ENCODE results near the gene NRXN3.

The NRXN3 gene

GRCh38 chr14:79911744-79912143 is 1741.6 kb downstream of the NRXN3 start:
- H3K9me3 ChIP-seq (ENCODE audit: control insufficient read depth, low read length), result no peaks in the 10 kb centered on the region
- no peaks in the 10 kb centered on the region for H3K4me1 ChIP-seq (ENCODE audit: control insufficient read depth, insufficient read depth, low read length)

GRCh38 chr14:79914595-79914994 is 1744.4 kb downstream of the NRXN3 start:
- H3K9me3 ChIP-seq (ENCODE audit: control insufficient read depth, low read length), result no peaks in the 10 kb centered on the region
- no peaks in the 10 kb centered on the region for H3K4me1 ChIP-seq (ENCODE audit: control insufficient read depth, insufficient read depth, low read length)
- no peak overlapping the region for H3K9ac ChIP-seq (ENCODE audit: low read length)
- no peaks in the 10 kb centered on the region for H3K36me3 ChIP-seq (ENCODE audit: control insufficient read depth, insufficient read depth, low read length)
- H3K4me3 ChIP-seq (ENCODE audit: low read length), result no peak overlapping the region
- H3K27me3 ChIP-seq (ENCODE audit: control insufficient read depth, insufficient read depth, low read length), result no peaks in the 10 kb centered on the region

More at GRCh38 chr14:79911744-79912143, 1741.6 kb downstream of the NRXN3 start:
- Histone ChIP-seq H3K4me3 (ENCODE audit: low read length) (no peak overlapping the region), H3K36me3 (ENCODE audit: control insufficient read depth, insufficient read depth, low read length) (no peaks in the 10 kb centered on the region), H3K27me3 (ENCODE audit: control insufficient read depth, insufficient read depth, low read length) (no peaks in the 10 kb centered on the region), H3K9ac (ENCODE audit: low read length) (no peak overlapping the region)

- no peak overlapping the region for H3K9ac ChIP-seq (ENCODE audit: low read length)
Measured at GRCh38 chr14:79915406-79915805, 1745.2 kb downstream of the NRXN3 start.

GRCh38 chr14:79916281-79916680 is 1746.1 kb downstream of the NRXN3 start:
- no peaks in the 10 kb centered on the region for H3K9me3 ChIP-seq (ENCODE audit: control insufficient read depth, low read length)
- H3K36me3 ChIP-seq (ENCODE audit: control insufficient read depth, insufficient read depth, low read length), result no peaks in the 10 kb centered on the region
- H3K27me3 ChIP-seq (ENCODE audit: control insufficient read depth, insufficient read depth, low read length), result no peaks in the 10 kb centered on the region
- H3K4me3 ChIP-seq (ENCODE audit: low read length), result no peak overlapping the region
- no peak overlapping the region for H3K9ac ChIP-seq (ENCODE audit: low read length)
- no peaks in the 10 kb centered on the region for H3K4me1 ChIP-seq (ENCODE audit: control insufficient read depth, insufficient read depth, low read length)

More at GRCh38 chr14:79915406-79915805, 1745.2 kb downstream of the NRXN3 start:
- H3K4me3 ChIP-seq (ENCODE audit: low read length), result no peak overlapping the region
- no peaks in the 10 kb centered on the region for H3K27me3 ChIP-seq (ENCODE audit: control insufficient read depth, insufficient read depth, low read length)
- H3K36me3 ChIP-seq (ENCODE audit: control insufficient read depth, insufficient read depth, low read length), result no peaks in the 10 kb centered on the region
- no peaks in the 10 kb centered on the region for H3K4me1 ChIP-seq (ENCODE audit: control insufficient read depth, insufficient read depth, low read length)
- H3K9me3 ChIP-seq (ENCODE audit: control insufficient read depth, low read length), result no peaks in the 10 kb centered on the region

GRCh38 chr14:79916892-79917291 is 1746.7 kb downstream of the NRXN3 start:
- Histone ChIP-seq H3K4me3 (ENCODE audit: low read length) (no peak overlapping the region), H3K4me1 (ENCODE audit: control insufficient read depth, insufficient read depth, low read length) (no peaks in the 10 kb centered on the region), H3K9me3 (ENCODE audit: control insufficient read depth, low read length) (no peaks in the 10 kb centered on the region), H3K36me3 (ENCODE audit: control insufficient read depth, insufficient read depth, low read length) (no peaks in the 10 kb centered on the region), H3K27me3 (ENCODE audit: control insufficient read depth, insufficient read depth, low read length) (no peaks in the 10 kb centered on the region), H3K9ac (ENCODE audit: low read length) (no peak overlapping the region)

Data from mucosa of stomach (tissue), 1 donor.